Measurements from ENCODE around the gene NEK2. TPM values are rescaled to one million over a fixed set of nuclear protein-coding genes. Genes with fewer than 3 reads are reported as not detected.

The NEK2 gene
- total and polyA plus RNA-seq, 2 donors from 2014 or later = 0.35 TPM; not detected in 1

DNA sequence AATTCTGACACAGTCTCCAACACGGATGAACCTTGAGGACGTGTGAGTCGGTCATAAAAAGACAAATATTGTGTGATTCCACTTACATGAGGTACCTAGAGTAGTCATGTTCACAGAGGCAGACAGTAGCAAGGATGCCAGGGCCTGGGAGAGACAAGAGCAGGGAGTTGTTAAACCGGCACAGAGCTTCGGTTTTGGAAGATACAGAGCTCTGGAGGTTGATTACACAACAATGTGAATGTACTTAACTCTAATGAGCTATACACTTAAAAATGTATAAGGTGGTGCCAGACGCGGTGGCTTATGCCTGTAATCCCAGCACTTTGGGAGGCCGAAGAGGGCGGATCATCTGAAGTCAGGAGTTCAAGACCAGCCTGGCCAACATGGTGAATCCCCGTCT lies 37.8 kb upstream of the NEK2 start:
- Histone ChIP-seq H3K36me3 (ENCODE audit: control insufficient read depth in 2 of 3, insufficient read depth in 3 of 3, low read length in 3 of 3) (no peaks in the 10 kb centered on the region), H3K27me3 (ENCODE audit: control insufficient read depth, insufficient read depth, low read length) (no peaks in the 10 kb centered on the region), H3K27ac (ENCODE audit: low read depth in 2 of 2, low read length in 2 of 2) (no peak overlapping the region), H3K9ac (ENCODE audit: low read length in 3 of 3) (no peak overlapping the region), H3K4me3 (ENCODE audit: low read length in 3 of 3) (no peak overlapping the region), H3K4me1 (ENCODE audit: control insufficient read depth in 2 of 3, insufficient read depth in 2 of 3, low read depth in 1 of 3, low read length in 3 of 3) (no peaks in the 10 kb centered on the region), H3K9me3 (ENCODE audit: control insufficient read depth in 2 of 3, insufficient read depth in 1 of 3, low read length in 3 of 3) (no peaks in the 10 kb centered on the region)
- no peak for TF ChIP-seq CTCF (IDR thresholded peaks at IDR 0.05; ENCODE audit: borderline replicate concordance, extremely low read depth, insufficient read depth)
- no peak for DNase-seq
- FAIRE-seq = no peak
- intact Hi-C loops (cut with DNase I) = no loop called here

DNA sequence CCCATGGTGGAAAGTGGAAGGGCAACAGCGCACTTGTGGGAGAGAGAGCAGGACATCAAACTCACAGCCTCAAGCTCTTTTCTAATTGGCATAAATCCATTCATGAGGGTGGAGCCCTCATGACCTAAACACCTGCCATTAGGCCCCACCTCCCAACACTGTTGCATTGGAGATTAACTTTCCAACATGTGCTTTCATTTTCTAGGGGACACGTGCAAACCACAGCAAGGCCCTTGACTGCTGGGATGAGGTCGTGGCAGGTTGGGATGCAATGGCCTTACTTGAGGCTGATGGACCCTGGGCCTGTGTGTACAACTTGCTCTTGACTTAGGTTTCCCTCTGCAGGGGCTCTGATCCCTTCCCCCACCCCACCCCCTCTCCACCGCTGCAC lies 35.9 kb upstream of the NEK2 start:
- intact Hi-C loops (cut with DNase I) = no loop called here

GRCh38 chr1:211710566-211711314 lies 35.3 kb upstream of the NEK2 start:
- Histone ChIP-seq H3K36me3 (ENCODE audit: control insufficient read depth in 2 of 3, insufficient read depth in 3 of 3, low read length in 3 of 3) (no peaks in the 10 kb centered on the region), H3K9me3 (ENCODE audit: control insufficient read depth in 2 of 3, insufficient read depth in 1 of 3, low read length in 3 of 3) (no peaks in the 10 kb centered on the region), H3K4me1 (ENCODE audit: control insufficient read depth in 2 of 3, insufficient read depth in 2 of 3, low read depth in 1 of 3, low read length in 3 of 3) (no peaks in the 10 kb centered on the region), H3K27ac (ENCODE audit: low read depth in 2 of 2, low read length in 2 of 2) (no peak overlapping the region), H3K9ac (ENCODE audit: low read length in 3 of 3) (no peak overlapping the region), H3K4me3 (ENCODE audit: low read length in 3 of 3) (no peak overlapping the region), H3K27me3 (ENCODE audit: control insufficient read depth, insufficient read depth, low read length) (no peaks in the 10 kb centered on the region)
- TF ChIP-seq CTCF (IDR thresholded peaks at IDR 0.05; ENCODE audit: borderline replicate concordance, extremely low read depth, insufficient read depth) = no peak
- no peak for DNase-seq
- intact Hi-C loops (cut with DNase I) = no loop called here
- no peak for FAIRE-seq

More for the DNA sequence above, 35.9 kb upstream of the NEK2 start:
- DNase-seq = no peak
- Histone ChIP-seq H3K9ac (ENCODE audit: low read length in 3 of 3) (no peak overlapping the region), H3K27ac (ENCODE audit: low read depth in 2 of 2, low read length in 2 of 2) (no peak overlapping the region), H3K36me3 (ENCODE audit: control insufficient read depth in 2 of 3, insufficient read depth in 3 of 3, low read length in 3 of 3) (no peaks in the 10 kb centered on the region), H3K4me1 (ENCODE audit: control insufficient read depth in 2 of 3, insufficient read depth in 2 of 3, low read depth in 1 of 3, low read length in 3 of 3) (no peaks in the 10 kb centered on the region), H3K4me3 (ENCODE audit: low read length in 3 of 3) (no peak overlapping the region), H3K9me3 (ENCODE audit: control insufficient read depth in 2 of 3, insufficient read depth in 1 of 3, low read length in 3 of 3) (no peaks in the 10 kb centered on the region), H3K27me3 (ENCODE audit: control insufficient read depth, insufficient read depth, low read length) (no peaks in the 10 kb centered on the region)
- no peak for FAIRE-seq
- TF ChIP-seq CTCF (IDR thresholded peaks at IDR 0.05; ENCODE audit: borderline replicate concordance, extremely low read depth, insufficient read depth) = no peak

DNA sequence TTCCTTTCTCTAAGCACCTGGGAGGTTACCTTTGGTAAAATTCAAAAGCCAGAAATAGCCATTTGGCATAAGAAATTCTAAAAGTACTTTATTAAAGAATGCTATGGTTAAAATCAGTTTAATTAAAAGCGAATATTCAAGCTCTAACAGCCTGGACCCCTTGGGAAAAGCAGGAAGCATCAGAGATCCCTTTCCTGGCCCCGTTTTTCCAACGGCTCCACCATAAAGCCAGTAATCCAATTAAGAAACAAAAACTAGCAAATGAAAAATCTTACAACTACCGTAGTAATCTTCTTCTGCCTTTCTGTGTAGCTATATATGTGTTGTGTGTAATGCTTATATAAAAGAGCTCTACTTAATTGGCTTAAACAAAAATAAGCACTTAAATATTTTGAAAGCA lies 33.5 kb upstream of the NEK2 start:
- Histone ChIP-seq H3K9ac (ENCODE audit: low read length in 3 of 3) (no peak overlapping the region), H3K4me1 (ENCODE audit: control insufficient read depth in 2 of 3, insufficient read depth in 2 of 3, low read depth in 1 of 3, low read length in 3 of 3) (no peaks in the 10 kb centered on the region), H3K9me3 (ENCODE audit: control insufficient read depth in 2 of 3, insufficient read depth in 1 of 3, low read length in 3 of 3) (no peaks in the 10 kb centered on the region), H3K27ac (ENCODE audit: low read depth in 2 of 2, low read length in 2 of 2) (no peak overlapping the region), H3K27me3 (ENCODE audit: control insufficient read depth, insufficient read depth, low read length) (no peaks in the 10 kb centered on the region), H3K36me3 (ENCODE audit: control insufficient read depth in 2 of 3, insufficient read depth in 3 of 3, low read length in 3 of 3) (no peaks in the 10 kb centered on the region), H3K4me3 (ENCODE audit: low read length in 3 of 3) (no peak overlapping the region)
- FAIRE-seq = no peak
- intact Hi-C loops (cut with DNase I) = no loop called here
- DNase-seq = no peak
- TF ChIP-seq CTCF (IDR thresholded peaks at IDR 0.05; ENCODE audit: borderline replicate concordance, extremely low read depth, insufficient read depth) = no peak
